Measurements from ENCODE around the gene RALGPS1. TPM values are rescaled to one million over a fixed set of nuclear protein-coding genes. Genes with fewer than 3 reads are reported as not detected.

Gene RALGPS1
- total and polyA plus RNA-seq, 2 of the 13 experiments (the other 11 are each of a cell fraction or from before 2014, with no cell fraction given), result 3.7 to 6.5 TPM

GRCh38 chr9:127143920-127144465 lies 229.4 kb downstream of the RALGPS1 start:
- no peaks in the 10 kb centered on the region for H3K4me1 ChIP-seq (ENCODE audit: insufficient read depth, low read length)
- no peak for DNase-seq (ENCODE audit: low spot score)
- intact Hi-C loops (cut with micrococcal nuclease; ENCODE audit: unreplicated experiment), result no loop called here
- no peaks in the 10 kb centered on the region for H3K9me3 ChIP-seq (ENCODE audit: low read length)
- no peaks in the 10 kb centered on the region for H4K20me1 ChIP-seq (ENCODE audit: insufficient read depth, low read length)
- WGBS (ENCODE audit: low lambda C conversion rate), result 88% methylated on average over 8 of the region's 8 CpGs
- ATAC-seq, result no peak
- H3K27me3 ChIP-seq (ENCODE audit: control insufficient read depth in 1 of 2, insufficient read depth in 2 of 2, low read length in 2 of 2), result no peaks in the 10 kb centered on the region
- ChIA-PET POLR2A (no interaction called here), CTCF (ENCODE audit: low intra/inter-chr PET ratio, low total read pairs) (no interaction called here)
- in situ Hi-C loops (cut with HindIII; ENCODE audit: extremely low pct_ligation_motif_present, low pct_unique_long_range_greater_than_20kb), result no loop called here
- no peak for TF ChIP-seq FLYWCH1 (CRISPR knock-in tag; IDR thresholded peaks at IDR 0.05)
- no peak for TF ChIP-seq JUND (CRISPR knock-in tag; IDR thresholded peaks at IDR 0.05)
- TF ChIP-seq PITX1 (CRISPR knock-in tag; IDR thresholded peaks at IDR 0.05), result no peak
- TF ChIP-seq CREM (IDR thresholded peaks at IDR 0.05), result no peak
- no peak for TF ChIP-seq CREM (CRISPR knock-in tag; IDR thresholded peaks at IDR 0.05)
- no peak for TF ChIP-seq ZNF878 (CRISPR knock-in tag; IDR thresholded peaks at IDR 0.05)
- TF ChIP-seq SAP130 (CRISPR knock-in tag; IDR thresholded peaks at IDR 0.05; ENCODE audit: low read depth), result no peak
- H3K4me2 ChIP-seq (ENCODE audit: low read depth, low read length), result no peak overlapping the region
- H3K79me2 ChIP-seq (ENCODE audit: insufficient read depth, low read length), result no peaks in the 10 kb centered on the region
- H3K9ac ChIP-seq (ENCODE audit: insufficient read depth, low read depth, low read length), result no peak overlapping the region
- BruUV-seq (replicated peaks), result no TSS peak
- H2AFZ ChIP-seq (ENCODE audit: low read length), result no peak overlapping the region
- H3K4me3 ChIP-seq (replicated peaks in 1 of 3; ENCODE audit: insufficient read depth in 1 of 3, low read depth in 2 of 3, low read length in 3 of 3), result no peak overlapping the region
- FAIRE-seq, result no peak
- H3K36me3 ChIP-seq (replicated peaks in 1 of 2; ENCODE audit: control insufficient read depth in 1 of 2, insufficient read depth in 2 of 2, low read length in 2 of 2), result no peaks in the 10 kb centered on the region
- H3K27ac ChIP-seq (ENCODE audit: extremely low read length, insufficient read depth, low read length), result no peak overlapping the region

- H3K27me3 ChIP-seq (ENCODE audit: control insufficient read depth in 1 of 2, insufficient read depth in 2 of 2, low read length in 2 of 2), result no peaks in the 10 kb centered on the region
These were observed 230.3 kb downstream of the RALGPS1 start for GRCh38 chr9:127144670-127145445.

More at GRCh38 chr9:127144670-127145445, 230.3 kb downstream of the RALGPS1 start:
- BruUV-seq (replicated peaks), result no TSS peak
- Histone ChIP-seq H3K4me2 (ENCODE audit: low read depth, low read length) (no peak overlapping the region), H4K20me1 (ENCODE audit: insufficient read depth, low read length) (no peaks in the 10 kb centered on the region), H3K4me3 (replicated peaks in 1 of 3; ENCODE audit: insufficient read depth in 1 of 3, low read depth in 2 of 3, low read length in 3 of 3) (no peak overlapping the region), H3K4me1 (ENCODE audit: insufficient read depth, low read length) (no peaks in the 10 kb centered on the region), H3K79me2 (ENCODE audit: insufficient read depth, low read length) (no peaks in the 10 kb centered on the region), H3K27ac (ENCODE audit: extremely low read length, insufficient read depth, low read length) (no peak overlapping the region), H3K9ac (ENCODE audit: insufficient read depth, low read depth, low read length) (no peak overlapping the region), H2AFZ (ENCODE audit: low read length) (no peak overlapping the region), H3K9me3 (ENCODE audit: low read length) (no peaks in the 10 kb centered on the region), H3K36me3 (replicated peaks in 1 of 2; ENCODE audit: control insufficient read depth in 1 of 2, insufficient read depth in 2 of 2, low read length in 2 of 2) (no peaks in the 10 kb centered on the region)
- TF ChIP-seq KDM5B (CRISPR knock-in tag; IDR thresholded peaks at IDR 0.05; ENCODE audit: borderline replicate concordance) (no peak), ZNF652 (CRISPR knock-in tag; IDR thresholded peaks at IDR 0.05; ENCODE audit: borderline replicate concordance, low read depth) (no peak), STAG1 (CRISPR knock-in tag; IDR thresholded peaks at IDR 0.05) (peak; percentile 36; the same call in 1 of the 2 replicates), ZNF570 (CRISPR knock-in tag; IDR thresholded peaks at IDR 0.05; ENCODE audit: borderline replicate concordance) (no peak), ZNF703 (CRISPR knock-in tag; IDR thresholded peaks at IDR 0.05; ENCODE audit: borderline replicate concordance) (no peak), NR1H2 (CRISPR knock-in tag; IDR thresholded peaks at IDR 0.05; ENCODE audit: borderline replicate concordance, low read depth) (no peak), ZNF512 (CRISPR knock-in tag; IDR thresholded peaks at IDR 0.05) (no peak)
- ChIA-PET CTCF (ENCODE audit: low intra/inter-chr PET ratio, low total read pairs) (no interaction called here), POLR2A (no interaction called here)
- in situ Hi-C loops (cut with HindIII; ENCODE audit: extremely low pct_ligation_motif_present, low pct_unique_long_range_greater_than_20kb) (no loop called here), intact Hi-C loops (cut with micrococcal nuclease; ENCODE audit: unreplicated experiment) (no loop called here)
- peak; percentile 60 for ATAC-seq
- no peak for DNase-seq (ENCODE audit: low spot score)
- 47% methylated on average over 8 of the region's 8 CpGs for WGBS (ENCODE audit: low lambda C conversion rate)
- no peak for FAIRE-seq

All from HepG2 (cell line).